Measurements from ENCODE around the gene ATE1. TPM values are rescaled to one million over a fixed set of nuclear protein-coding genes. Genes with fewer than 3 reads are reported as not detected.

ATE1 gene
- total and polyA plus RNA-seq, 2 experiments from 2014 or later = 17.4 to 24.5 TPM

DNA sequence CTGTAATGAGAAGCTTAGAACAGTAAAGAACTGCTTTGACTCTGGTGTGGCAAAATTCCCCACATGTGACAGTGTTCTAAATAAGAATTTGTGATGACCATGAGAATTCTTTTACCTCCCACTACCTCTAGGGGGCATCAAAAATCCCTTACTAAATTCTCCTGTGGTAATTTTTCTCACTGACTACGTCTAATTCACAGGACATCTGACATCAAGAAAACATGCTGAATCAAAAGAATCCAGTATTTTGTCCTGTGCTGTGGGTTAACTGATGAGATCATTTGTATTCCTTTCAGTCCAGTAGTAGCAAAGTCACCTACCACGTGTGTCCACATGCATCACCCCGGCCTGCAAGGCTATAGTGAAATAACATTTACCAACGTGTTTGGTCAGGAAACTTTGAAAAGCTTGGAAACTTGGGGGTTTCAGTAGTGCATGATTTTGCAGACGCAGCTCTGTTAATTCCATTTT, 103.8 kb downstream of the ATE1 start:
- Histone ChIP-seq H3K27me3 (ENCODE audit: insufficient read depth) (no peaks in the 10 kb centered on the region), H3F3A (replicated peaks; ENCODE audit: low read depth) (no peaks in the 10 kb centered on the region), H3K4me3 (no peak overlapping the region), H3K4me1 (ENCODE audit: insufficient read depth) (no peaks in the 10 kb centered on the region), H4K20me1 (replicated peaks; ENCODE audit: insufficient read depth) (no peaks in the 10 kb centered on the region), H3K36me3 (ENCODE audit: insufficient read depth) (no peaks in the 10 kb centered on the region), H3K79me2 (replicated peaks; ENCODE audit: insufficient read depth) (no peaks in the 10 kb centered on the region), H3K27ac (ENCODE audit: low read depth) (no peak overlapping the region), H3K9me2 (ENCODE audit: insufficient read depth) (no peaks in the 10 kb centered on the region), H2AFZ (no peak overlapping the region), H3K4me2 (no peak overlapping the region)
- no peak for TF ChIP-seq EZH2phosphoT487 (IDR thresholded peaks at IDR 0.05; ENCODE audit: unreplicated experiment)
- TF ChIP-seq, protein P1, sequence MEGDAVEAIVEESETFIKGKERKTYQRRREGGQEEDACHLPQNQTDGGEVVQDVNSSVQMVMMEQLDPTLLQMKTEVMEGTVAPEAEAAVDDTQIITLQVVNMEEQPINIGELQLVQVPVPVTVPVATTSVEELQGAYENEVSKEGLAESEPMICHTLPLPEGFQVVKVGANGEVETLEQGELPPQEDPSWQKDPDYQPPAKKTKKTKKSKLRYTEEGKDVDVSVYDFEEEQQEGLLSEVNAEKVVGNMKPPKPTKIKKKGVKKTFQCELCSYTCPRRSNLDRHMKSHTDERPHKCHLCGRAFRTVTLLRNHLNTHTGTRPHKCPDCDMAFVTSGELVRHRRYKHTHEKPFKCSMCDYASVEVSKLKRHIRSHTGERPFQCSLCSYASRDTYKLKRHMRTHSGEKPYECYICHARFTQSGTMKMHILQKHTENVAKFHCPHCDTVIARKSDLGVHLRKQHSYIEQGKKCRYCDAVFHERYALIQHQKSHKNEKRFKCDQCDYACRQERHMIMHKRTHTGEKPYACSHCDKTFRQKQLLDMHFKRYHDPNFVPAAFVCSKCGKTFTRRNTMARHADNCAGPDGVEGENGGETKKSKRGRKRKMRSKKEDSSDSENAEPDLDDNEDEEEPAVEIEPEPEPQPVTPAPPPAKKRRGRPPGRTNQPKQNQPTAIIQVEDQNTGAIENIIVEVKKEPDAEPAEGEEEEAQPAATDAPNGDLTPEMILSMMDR (conservative IDR thresholded peaks at IDR 0.05; ENCODE audit: low read depth in 2 of 2) = peak; percentile 51 to 76
- H3K4me1 Mint-ChIP-seq = peaks cover 5% of the 10 kb centered on the region; the same call in 2 of the 3 replicates
- DNase-seq (ENCODE audit: low spot score) (peak; percentile 68), ATAC-seq (peak; percentile 51; the same call in 2 of the 3 replicates)
- peaks cover 19% of the 10 kb centered on the region; the same call in 2 of the 3 replicates for H3K36me3 Mint-ChIP-seq (ENCODE audit: low read depth)
- no peaks in the 10 kb centered on the region for H3K9me3 Mint-ChIP-seq
- H3K4me3 Mint-ChIP-seq = no peak overlapping the region
- H3K27me3 Mint-ChIP-seq (ENCODE audit: insufficient read depth, low read depth, poor library complexity) = no peaks in the 10 kb centered on the region
- H3K27ac Mint-ChIP-seq = no peak overlapping the region

DNA sequence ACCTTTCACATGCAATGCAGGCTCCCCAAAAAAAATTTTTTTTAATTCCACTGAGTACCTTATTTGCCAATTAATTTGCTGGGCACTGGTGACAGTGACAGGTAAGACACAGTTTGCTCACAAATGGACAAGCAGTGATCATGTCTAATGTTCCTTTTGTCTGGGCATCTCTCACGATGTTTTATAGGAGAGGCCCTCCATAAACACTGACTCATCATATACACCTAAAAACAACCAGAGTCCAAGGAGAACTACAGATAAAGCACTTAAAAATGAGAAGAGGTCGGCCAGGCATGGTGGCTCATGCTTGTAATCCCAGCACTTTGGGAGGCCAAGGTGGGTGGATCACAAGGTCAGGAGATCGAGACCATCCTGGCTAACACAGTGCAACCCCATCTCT, 105.1 kb downstream of the ATE1 start:
- peaks cover 12% of the 10 kb centered on the region; the same call in 2 of the 3 replicates for H3K36me3 Mint-ChIP-seq (ENCODE audit: low read depth)
- no peak for DNase-seq (ENCODE audit: low spot score)
- no peaks in the 10 kb centered on the region for H3K79me2 ChIP-seq (replicated peaks; ENCODE audit: insufficient read depth)
- no peak overlapping the region for H3K4me3 Mint-ChIP-seq
- H3K27me3 Mint-ChIP-seq (ENCODE audit: insufficient read depth, low read depth, poor library complexity) = no peaks in the 10 kb centered on the region
- no peak for ATAC-seq
- no peaks in the 10 kb centered on the region for H3K9me3 Mint-ChIP-seq
- H3K4me3 ChIP-seq = no peak overlapping the region
- H3K27ac ChIP-seq (ENCODE audit: low read depth) = no peak overlapping the region
- H3K27ac Mint-ChIP-seq = peak overlapping the region; percentile 72; the same call in 1 of the 2 replicates
- H3K36me3 ChIP-seq (ENCODE audit: insufficient read depth) = no peaks in the 10 kb centered on the region
- no peaks in the 10 kb centered on the region for H3F3A ChIP-seq (replicated peaks; ENCODE audit: low read depth)
- no peaks in the 10 kb centered on the region for H3K4me1 ChIP-seq (ENCODE audit: insufficient read depth)
- H3K9me2 ChIP-seq (ENCODE audit: insufficient read depth) = no peaks in the 10 kb centered on the region
- no peak overlapping the region for H2AFZ ChIP-seq
- H3K4me1 Mint-ChIP-seq = peaks cover 5% of the 10 kb centered on the region; the same call in 2 of the 3 replicates
- no peaks in the 10 kb centered on the region for H4K20me1 ChIP-seq (replicated peaks; ENCODE audit: insufficient read depth)
- TF ChIP-seq EZH2phosphoT487 (IDR thresholded peaks at IDR 0.05; ENCODE audit: unreplicated experiment) = no peak
- TF ChIP-seq, protein P2, sequence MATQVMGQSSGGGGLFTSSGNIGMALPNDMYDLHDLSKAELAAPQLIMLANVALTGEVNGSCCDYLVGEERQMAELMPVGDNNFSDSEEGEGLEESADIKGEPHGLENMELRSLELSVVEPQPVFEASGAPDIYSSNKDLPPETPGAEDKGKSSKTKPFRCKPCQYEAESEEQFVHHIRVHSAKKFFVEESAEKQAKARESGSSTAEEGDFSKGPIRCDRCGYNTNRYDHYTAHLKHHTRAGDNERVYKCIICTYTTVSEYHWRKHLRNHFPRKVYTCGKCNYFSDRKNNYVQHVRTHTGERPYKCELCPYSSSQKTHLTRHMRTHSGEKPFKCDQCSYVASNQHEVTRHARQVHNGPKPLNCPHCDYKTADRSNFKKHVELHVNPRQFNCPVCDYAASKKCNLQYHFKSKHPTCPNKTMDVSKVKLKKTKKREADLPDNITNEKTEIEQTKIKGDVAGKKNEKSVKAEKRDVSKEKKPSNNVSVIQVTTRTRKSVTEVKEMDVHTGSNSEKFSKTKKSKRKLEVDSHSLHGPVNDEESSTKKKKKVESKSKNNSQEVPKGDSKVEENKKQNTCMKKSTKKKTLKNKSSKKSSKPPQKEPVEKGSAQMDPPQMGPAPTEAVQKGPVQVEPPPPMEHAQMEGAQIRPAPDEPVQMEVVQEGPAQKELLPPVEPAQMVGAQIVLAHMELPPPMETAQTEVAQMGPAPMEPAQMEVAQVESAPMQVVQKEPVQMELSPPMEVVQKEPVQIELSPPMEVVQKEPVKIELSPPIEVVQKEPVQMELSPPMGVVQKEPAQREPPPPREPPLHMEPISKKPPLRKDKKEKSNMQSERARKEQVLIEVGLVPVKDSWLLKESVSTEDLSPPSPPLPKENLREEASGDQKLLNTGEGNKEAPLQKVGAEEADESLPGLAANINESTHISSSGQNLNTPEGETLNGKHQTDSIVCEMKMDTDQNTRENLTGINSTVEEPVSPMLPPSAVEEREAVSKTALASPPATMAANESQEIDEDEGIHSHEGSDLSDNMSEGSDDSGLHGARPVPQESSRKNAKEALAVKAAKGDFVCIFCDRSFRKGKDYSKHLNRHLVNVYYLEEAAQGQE (IDR thresholded peaks at IDR 0.05; ENCODE audit: unreplicated experiment) = no peak
- TF ChIP-seq JUNB (IDR thresholded peaks at IDR 0.05; ENCODE audit: unreplicated experiment) = no peak
- TF ChIP-seq STAT1 (IDR thresholded peaks at IDR 0.05; ENCODE audit: unreplicated experiment) = no peak
- no peak for TF ChIP-seq CREB1 (CRISPR knock-in tag; IDR thresholded peaks at IDR 0.05; ENCODE audit: low read depth)
- no peak for TF ChIP-seq ZNF331 (CRISPR knock-in tag; IDR thresholded peaks at IDR 0.05; ENCODE audit: low read depth)
- TF ChIP-seq, protein P1 (conservative IDR thresholded peaks at IDR 0.05; ENCODE audit: low read depth in 2 of 2) = no peak
- H3K4me2 ChIP-seq = no peak overlapping the region
- no peaks in the 10 kb centered on the region for H3K27me3 ChIP-seq (ENCODE audit: insufficient read depth)

Data from GM23338 (cell line).